NCI-H446 treated with DMSO at 0.1 percent for 48 hours (cell line): ENCODE results near the gene XPO4.
"Not testable (repeated sequence)": the region's sequence is repeated elsewhere in the genome, so short reads cannot be mapped to it uniquely, and the experiment has no call there.

Experiments
- DNase-seq: peaks from one replicate; lab custom pipeline; 2025; lab: John Stamatoyannopoulos, UW

XPO4 gene

DNA sequence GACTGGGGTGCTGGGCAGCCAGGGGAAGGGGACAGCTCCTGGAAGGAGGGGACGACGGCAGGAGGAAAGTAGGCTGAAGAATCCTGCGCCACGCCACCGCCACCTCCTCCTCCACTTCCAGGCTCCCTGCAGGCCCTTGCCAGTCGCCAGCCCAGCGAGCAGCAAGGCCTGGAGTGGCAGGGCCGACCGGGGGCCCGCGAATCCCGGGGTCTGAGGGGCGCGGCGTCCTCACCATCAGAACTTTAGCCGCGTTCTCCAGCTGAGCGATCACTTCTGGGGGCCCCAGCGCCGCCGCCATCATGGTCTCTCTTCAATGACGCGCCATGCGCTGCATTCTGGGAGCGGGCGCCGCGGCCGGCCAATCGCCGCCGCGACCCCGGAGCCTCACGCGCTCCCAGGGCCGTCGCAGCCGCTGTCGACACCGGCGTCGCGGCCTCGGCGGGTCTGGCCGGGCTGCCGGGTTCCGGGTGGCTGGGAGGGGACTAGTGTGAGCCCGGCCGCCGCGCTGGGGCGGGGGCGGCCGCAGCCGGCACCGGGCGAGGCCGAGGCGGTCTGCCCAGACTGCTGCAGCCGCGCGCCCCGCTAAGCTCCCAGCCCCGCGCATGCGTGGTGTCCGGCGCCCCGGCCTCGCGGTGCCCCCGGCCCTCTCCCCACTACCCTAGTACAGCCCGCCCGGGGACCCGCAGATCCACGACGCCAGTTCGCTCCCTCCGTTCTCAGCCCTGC lies at the start of gene XPO4:
Gene XPO4, minus strand, starts transcription at position 309 of the 726 bp plus-strand sequence. Its CDS starts 8 bp downstream, at position 301.
- DNase-seq = peak; percentile 73

DNA sequence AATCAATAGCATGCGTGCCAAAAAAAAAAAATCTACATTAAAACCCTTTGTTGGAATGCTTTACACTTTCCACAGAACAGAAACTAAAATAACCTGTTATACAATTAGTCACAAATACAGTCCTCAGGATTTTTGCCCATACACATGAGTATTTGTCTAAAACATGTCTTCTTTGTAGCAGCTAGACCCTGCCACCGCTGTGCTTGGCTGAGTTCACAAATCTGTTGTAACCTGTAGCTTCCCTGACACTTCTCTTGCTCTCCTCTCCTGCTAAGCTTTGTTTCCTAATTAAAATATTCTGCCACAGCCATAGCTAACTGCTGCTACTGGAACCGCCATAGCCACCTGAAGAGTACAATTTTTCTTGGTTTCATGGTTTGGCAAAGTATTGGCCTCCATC lies 45.5 kb upstream of the XPO4 start:
- DNase-seq = not testable (repeated sequence)

DNA sequence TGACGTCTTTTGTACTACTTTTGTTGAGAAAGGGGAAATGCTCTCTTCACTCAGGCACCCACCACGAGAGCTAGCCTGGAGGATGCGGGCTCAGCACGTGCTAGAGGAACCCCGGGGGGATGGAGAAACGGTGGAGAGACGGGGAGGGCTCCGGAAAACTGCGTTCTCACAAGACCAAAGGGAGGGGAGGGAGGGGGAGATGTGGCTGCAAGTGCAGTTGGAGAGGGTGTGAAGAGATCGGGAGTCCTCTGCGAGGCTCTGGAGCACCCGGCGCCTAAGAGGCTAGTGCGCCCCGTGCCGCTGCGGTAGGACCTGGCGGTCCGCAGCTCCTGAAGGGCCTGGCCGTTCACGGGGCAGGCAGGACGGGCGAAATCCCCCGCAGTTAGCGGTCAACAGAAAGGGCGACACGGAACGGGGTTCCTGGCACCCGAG lies 43.4 kb upstream of the XPO4 start:
- DNase-seq = no peak

DNA sequence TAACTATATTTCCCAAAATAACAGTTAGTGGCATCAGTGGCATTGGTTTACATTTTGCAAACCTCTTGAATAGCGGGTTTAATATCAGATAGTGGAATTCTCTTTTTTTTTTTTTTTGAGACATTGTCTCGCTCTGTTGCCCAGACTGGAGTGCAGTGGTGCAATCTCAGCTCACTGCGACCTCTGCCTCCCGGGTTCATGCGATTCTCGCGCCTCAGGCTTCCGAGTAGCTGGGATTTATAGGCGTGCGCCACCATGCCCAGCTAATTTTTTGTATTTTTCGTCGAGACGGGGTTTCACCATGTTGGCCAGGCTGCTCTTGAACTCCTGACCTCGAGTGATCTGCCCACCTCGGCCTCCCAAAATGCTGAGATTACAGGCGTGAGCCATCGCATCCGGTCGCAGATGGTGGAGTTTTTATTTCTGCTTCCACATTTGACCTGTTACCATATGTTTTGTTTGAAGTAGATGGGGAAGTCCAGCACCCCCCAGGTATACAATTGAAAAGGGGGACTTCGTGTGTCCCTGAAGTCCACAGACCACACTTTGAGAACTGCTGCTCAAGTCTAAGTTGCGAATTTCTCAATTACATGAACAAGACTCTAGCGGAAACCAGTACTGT lies 40.5 kb upstream of the XPO4 start:
- DNase-seq = no peak

DNA sequence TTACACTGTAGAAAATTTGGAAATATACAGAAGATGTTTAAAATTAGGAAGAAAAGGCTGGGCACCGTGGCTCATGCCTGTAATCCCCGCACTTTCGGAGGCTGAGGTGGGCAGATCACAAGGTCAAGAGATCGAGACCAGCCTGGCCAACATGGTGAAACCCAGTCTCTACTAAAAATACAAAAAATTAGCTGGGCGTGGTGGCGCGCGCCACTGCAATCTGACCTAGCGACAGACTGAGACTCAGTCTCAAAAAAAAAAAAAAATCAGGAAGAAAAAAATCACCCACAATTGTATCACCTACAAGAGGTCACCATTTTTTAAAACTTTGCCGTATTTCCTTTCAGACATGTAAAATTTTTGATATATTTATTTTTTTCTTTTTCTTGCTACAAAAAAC lies 38.0 kb upstream of the XPO4 start:
- DNase-seq = not testable (repeated sequence)

DNA sequence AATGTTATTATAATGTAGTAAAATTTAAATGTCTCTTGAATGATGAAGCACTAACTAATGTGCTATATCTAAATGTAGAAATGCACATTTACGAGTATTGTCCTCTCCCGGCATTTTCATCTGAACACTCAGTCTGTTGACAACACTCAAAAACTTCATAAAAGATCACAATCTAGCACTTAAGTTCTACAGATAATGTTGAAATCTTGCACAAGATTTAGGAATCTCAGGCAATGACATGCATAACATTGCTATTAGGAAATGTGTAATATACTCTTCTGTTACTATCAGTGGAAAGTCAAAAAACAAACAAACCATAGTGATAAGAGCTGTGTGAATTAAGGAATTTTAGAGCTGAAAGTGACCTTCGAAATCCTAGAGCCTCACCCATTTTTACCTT lies 37.5 kb upstream of the XPO4 start:
- DNase-seq = no peak

DNA sequence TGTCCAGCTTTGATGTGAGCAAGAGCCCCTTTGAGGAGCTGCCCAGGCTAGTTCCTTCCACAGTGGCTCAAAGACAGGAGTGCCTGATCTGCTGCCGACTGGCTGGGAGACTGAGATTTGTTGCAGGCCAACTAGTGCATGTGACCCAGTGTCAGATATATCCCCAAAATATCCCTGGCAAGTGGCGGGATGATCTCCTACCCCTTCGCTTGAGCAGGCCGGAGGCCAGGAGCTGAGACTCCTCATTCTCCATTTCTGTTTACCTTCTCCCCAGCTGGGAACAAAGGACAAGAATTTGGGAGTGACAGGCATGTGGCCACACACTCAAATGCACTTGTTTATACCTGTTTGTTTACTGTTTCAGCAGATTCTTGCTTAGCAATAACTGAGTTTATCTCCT lies 37.1 kb upstream of the XPO4 start:
- DNase-seq = no peak

DNA sequence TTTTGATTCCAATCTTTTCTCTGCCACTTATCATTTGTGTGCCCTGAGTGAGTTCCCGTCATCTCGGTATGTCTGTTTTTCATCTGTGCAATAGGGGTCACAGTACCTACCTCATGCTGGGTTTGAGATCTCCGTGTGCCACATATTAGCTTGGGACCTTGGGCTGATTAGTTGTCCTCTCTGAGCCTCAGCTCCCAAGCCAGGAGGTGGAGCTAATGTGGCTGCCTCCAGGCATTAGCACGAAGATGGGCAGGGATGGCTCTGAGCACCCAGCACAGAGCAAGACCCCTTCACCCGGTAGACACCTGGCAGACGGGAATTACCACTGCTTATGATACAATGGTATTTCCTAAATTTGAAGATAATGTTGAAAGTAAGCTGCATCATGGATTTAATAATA lies 35.8 kb upstream of the XPO4 start:
- no peak for DNase-seq

DNA sequence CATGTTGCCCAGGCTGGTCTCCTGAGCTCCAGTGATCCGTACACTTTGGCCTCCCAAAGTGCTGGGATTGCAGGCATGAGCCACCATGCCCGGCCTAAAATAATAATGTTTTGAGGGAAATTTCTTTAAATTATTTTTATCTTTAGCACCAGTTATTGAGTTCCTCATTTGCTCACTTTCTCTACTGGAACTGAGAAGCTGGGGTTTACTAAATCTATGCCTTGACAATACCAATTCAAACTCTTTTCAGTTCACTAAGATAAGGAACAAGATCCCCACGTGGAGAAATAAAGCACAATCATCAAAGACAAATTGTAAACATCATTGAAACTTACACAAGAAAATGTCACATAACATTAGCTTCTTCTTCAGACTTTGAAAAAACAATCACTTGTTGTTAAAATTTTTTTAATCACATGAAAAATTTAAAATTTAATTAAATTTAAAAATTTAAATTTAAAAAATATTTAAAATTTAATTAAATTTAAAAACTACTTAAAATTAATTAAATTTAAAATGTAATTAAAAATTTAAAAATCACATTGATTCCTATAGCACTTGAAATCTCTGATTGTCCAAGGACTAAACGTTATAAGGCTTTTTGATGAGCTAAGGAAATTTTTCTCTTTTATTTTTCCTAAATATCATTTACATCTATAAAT lies 25.2 kb upstream of the XPO4 start:
- DNase-seq = no peak

DNA sequence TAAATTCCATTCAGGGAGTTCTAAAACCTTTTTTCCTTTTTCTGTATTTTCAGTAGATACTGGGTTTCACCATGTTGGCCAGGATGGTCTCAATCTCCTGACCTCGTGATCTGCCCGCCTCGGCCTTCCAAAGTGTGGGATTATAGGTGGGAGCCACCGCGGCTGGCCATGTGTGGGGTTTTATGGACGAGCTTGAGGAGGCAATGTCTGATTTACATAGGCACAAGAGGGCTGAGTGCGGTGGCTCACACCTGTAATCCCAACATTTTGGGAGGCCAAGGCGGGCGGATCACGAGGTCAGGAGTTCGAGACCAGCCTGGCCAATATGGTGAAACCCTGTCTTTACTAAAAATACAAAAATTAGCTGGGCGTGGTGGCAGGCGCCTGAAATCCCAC lies 22.8 kb upstream of the XPO4 start:
- not testable (repeated sequence) for DNase-seq

DNA sequence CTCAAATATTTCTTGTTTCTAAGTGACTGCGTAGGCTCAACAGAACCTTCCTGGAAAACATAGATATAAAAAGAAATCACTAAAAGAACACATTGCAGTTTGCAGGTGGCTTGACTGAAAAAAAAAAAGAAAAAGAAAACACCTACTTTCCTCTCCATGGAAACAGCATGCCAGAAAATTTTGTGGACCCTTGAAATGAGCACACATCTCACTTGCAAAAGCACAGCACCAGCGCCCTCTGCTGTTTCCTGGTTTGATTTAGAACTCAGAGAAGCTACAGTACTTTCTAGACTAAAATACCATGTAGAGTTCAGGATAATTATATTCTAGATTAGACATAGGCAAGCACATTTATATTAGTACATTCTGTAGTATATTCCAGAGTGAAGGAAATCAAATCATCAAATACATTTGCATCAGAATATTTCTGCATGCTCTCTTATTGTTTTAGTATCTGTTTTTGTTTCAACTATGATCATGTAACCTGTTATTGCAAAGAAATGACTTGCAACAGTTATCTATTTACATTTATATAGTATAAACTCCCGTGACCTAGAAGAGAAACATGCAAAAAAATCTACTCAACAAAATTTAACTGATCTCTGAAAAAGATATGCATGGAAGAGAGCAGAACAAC lies 22.3 kb upstream of the XPO4 start:
- DNase-seq = peak; percentile 63

DNA sequence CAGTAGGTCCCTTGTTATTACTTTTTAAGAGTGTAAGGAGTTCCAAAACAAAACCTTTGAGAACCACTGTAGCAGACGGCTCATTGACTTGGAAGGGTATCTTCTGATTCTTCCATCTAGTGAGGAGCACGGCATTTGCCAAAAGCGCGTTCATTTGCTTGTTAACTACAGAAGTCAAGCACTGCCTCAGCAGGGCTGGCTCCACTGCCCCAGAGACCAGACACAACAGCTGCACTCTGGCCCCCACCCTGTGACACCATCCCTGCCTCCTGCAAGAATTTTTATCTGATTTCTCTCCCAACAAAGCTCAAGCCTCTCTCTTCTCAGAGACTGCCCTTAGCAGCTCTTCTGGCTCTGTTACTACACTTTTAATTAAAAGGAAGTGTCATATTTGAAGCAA lies 20.7 kb upstream of the XPO4 start:
- DNase-seq = peak; percentile 32

DNA sequence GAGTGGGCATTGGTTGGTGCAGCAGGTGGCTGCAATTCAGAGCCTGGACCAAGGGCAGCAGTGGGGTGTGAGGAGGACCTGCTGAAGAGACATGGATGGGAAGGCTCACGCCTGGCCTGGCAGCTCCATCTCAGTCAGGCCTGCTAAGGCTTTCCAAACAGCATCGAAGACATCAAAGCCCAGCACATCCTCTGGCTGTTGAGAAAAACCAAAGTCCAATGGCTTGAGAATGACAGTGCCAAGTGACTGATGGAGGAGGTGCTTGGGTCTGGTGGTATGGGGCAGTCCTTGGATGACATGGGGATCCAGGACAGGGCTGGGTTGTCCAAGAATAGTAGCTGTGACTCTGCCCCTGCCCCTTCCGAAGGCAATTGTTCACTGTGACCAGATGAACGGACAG lies 19.0 kb upstream of the XPO4 start:
- DNase-seq = no peak

DNA sequence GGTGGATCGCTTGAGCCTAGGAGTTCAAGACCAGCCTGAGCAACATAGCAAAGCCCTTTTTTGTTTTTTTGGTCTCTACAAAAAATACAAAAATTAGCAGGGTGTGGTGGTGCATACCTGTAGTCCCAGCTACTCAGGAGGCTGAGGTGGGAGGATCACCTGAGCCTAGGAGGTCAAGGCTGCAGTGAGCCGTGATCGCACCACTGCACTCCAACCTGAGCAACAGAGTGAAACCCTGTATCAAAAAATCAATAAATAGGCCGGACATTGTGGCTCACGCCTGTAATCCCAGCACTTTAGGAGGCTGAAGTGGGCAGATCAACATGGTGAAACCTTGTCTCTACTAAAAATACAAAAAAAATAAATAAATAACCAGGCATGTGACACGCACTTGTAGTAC lies 13.1 kb upstream of the XPO4 start:
- not testable (repeated sequence) for DNase-seq

DNA sequence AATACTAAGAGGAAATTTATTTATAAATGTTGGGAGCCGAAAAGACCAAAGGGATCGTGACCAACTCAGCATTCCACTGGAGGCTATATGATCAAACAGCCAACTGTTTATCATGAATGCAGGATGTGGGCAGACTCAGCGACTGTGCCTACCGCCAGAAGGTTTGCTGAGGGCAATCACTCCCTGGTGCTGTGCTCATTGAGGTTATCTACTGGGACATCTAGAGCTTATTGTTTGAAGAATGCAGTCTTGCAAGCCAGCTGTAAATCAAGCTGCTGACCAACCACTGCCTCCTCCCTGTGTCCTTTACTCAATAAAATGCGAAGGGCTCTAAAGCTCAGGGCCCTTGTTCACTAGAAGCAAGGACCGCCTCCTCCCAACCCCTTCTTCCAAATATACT lies 8.5 kb upstream of the XPO4 start:
- DNase-seq = no peak

DNA sequence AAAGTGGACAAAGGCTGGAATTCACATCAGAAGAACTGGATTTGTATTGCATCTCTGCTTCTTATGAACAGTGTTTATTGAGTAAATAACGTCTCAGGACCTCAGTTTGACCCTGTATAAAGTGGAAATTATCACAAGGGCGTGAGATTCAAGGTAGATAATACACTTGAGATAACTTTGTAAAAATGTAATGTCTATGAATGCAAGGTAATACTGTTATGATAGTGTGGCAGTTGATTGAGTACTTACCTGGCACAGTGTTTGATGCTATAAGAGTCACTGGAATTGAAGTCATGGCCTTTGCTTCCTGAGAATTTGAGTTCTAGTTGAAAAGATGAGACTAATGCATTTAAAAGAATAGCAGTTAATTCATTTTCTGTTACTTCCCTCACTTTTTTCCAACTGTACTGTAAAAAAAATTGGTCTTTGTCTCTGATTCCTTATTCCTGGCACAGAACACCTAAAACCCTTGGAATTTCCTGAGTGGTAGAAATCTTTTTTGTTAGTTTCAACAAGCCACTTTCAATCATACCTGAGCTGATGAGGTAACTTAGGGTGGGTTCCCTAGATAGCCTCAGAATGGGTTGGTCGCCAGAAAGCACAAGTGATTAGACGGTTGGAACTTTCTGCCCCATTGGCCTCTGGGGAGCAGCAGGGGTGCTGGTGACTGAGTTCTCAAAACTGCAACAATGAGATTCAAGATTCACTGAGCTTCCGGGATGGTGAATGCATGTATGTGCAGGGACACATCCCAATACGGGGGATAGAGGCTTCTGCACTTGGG lies 6.4 kb upstream of the XPO4 start:
- no peak for DNase-seq

DNA sequence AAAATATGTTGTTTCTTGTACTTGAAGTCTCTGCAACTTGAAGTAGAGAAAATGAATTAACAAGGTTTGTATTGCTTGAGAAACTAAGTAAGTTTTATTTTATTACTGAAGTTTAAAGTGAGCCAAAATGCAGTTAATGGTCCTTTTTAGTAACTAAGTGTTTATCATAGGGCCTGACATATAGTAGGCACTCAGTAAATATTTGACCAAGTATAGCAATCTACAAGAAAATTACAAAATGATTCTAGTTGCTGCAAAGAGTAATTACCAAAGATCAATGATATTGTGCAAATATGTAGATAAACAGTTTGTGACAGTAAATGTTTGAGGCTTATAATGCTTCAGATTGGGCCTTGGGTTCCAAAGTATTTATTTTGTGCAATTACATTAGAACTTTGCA lies 2.4 kb upstream of the XPO4 start:
- DNase-seq = no peak

DNA sequence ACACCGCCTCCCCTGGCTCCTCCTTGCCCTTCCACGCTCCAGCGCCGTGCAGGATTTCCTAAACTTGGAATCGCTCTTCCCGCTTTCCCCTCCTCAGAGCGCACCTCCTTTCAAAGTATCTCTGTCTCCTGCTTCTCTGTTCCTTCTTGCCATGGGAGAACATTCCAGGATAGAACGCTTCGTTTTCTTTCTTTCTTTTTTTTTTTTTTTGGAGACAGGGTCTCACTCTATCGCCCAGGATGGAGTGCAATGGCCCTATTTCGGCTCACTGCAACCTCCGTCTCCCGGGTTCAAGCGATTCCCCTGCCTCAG lies 574 bp upstream of the XPO4 start:
- no peak for DNase-seq

DNA sequence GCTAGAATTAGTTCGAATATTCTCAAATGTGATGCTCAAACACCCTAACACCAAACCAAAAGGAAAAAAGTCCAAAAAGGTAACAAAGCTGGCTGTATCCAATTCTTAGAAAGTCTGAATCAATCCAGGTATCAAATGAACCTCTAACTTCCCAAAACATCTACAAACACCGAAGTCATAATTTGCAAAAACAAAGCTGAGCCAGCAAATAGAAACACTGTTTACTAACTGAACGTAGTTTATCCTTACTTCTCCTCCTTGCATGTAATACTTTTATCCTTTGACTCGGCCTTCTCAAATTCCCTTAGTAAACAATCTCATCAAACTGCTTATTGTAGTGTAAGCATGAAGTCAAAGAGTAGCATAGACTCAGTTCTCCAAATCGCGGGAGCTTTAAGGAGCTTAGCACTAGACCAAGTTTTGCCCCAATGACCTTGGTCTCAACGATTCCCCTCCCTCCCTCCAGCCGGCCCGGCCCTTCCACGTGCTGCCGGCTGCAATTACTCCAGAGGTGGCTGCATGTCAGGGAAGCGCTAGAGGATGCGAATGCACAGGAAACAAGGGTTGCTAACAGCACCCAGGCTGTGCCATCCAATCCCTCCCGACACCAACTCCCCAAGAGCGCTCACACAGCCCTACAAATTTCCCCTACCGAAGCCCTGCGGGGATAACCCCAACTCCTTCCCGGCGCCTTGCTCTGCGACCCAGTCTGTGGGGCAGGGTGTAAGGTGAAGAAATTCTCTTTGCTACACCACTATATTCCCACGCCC lies 693 bp downstream of the XPO4 start:
- no peak for DNase-seq

DNA sequence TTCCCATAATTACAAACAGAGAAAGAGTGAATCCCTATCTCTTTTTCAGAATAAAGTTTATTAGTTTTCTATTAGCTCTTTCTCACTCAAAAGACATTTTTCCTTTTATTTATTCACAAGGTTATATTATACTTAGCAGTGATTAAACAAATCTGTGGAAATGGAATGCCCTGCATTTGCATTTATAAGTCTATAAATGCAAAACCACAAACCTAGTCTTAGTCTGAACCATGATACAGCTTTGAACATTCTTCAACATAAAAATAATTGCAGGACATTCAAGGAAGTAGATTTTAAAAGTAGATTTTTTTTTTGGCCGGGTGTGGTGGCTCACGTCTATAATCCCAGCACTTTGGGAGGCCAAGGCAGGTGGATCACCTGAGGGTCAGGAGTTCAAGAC lies 8.3 kb downstream of the XPO4 start:
- no peak for DNase-seq

DNA sequence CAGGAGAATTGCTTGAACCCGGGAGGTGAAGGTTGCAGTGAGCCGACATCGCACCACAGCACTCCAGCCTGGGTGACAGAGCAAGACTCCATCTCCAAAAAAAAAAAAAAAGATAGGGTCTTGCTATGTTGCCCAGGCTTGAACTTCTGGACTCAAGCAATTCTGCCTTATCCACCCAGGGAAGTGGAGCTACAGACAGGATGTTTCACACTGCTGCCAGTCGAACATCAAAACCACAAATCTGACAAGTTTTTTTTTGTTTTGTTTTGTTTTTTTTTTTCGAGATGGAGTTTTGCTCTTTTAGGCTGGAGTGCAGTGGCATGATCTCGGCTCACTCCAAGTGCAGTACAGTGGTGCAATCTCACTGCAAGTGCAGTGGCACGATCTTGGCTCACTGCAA lies 10.8 kb downstream of the XPO4 start:
- DNase-seq = no peak

DNA sequence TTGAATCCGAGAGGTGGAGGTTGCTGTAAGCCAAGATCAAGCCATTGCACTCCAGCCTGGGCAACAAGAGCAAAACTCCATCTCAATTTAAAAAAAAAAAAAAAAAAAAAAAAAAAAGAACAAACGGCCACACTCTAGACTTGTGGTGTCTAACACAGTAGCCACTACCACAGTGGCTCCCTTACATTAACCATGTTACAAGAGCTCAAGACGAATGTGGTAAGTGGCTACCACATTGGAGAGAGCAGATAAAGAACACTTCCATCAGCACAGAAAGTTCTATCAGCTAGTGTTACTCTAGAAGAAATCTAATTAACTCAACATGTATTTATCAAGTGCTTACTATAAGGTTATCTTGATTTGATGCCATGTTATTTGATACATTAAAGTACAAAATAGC lies 11.5 kb downstream of the XPO4 start:
- DNase-seq = no peak
